Measurements from ENCODE around the gene HEBP1. TPM values are rescaled to one million over a fixed set of nuclear protein-coding genes. Genes with fewer than 3 reads are reported as not detected.

HEBP1 gene
- total RNA-seq, 2 experiments from 2014 or later, result 11.9 to 12.5 TPM

DNA sequence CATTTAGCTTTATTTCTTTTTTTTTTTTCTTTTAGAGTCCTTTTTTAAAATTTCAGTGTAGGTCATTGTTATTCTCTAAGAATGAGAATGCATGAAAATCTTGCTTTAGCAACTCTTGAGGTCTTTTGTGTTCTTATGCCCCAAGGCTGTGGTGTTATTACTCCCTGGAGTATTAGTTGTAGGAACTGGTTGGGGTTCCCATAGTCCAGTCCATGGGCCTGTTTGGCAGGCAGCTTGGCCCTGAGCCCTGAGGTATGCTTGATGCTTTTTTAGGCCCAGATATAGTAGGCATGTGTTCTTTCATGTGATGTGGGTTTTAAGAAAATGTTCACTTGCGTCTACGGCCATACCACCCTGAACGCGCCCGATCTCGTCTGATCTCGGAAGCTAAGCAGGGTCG, 45.8 kb upstream of the HEBP1 start:
- Histone ChIP-seq H3K4me3 (ENCODE audit: low read length) (no peak overlapping the region), H3K9me3 (ENCODE audit: control insufficient read depth in 1 of 2, insufficient read depth in 1 of 2, low read length in 2 of 2) (no peaks in the 10 kb centered on the region), H3K27ac (ENCODE audit: low read depth in 1 of 2, low read length in 2 of 2) (no peak overlapping the region), H3K4me1 (ENCODE audit: insufficient read depth, low read length) (peaks cover 10% of the 10 kb centered on the region), H3K36me3 (ENCODE audit: insufficient read depth, low read length) (no peaks in the 10 kb centered on the region), H3K27me3 (ENCODE audit: control insufficient read depth in 1 of 2, insufficient read depth in 2 of 2, low read length in 2 of 2) (no peaks in the 10 kb centered on the region)
- Mint-ChIP-seq H3K9me3 (no peaks in the 10 kb centered on the region), H3K27ac (no peak overlapping the region), H3K4me3 (peak overlapping the region; percentile 92), H3K27me3 (no peaks in the 10 kb centered on the region), H3K4me1 (ENCODE audit: low read depth) (peaks cover 14% of the 10 kb centered on the region), H3K36me3 (ENCODE audit: low read depth) (no peaks in the 10 kb centered on the region)
- ATAC-seq (ENCODE audit: poor library complexity), result no peak
- ChIA-PET POLR2A (interaction anchor here (0.5 kb wide), 1 partner anchor 23 kb away, joined by 3 read pairs; no protein-coding TSS in a partner anchor), CTCF (interaction anchor here (1.6 to 1.7 kb wide), 2 partner anchors 11 to 13 kb away, joined by 3 read pairs; no protein-coding TSS in a partner anchor)
- DNase-seq, result no peak
- intact Hi-C loops (cut with DNase I, micrococcal nuclease), result no loop called here
- TF ChIP-seq, protein P1, sequence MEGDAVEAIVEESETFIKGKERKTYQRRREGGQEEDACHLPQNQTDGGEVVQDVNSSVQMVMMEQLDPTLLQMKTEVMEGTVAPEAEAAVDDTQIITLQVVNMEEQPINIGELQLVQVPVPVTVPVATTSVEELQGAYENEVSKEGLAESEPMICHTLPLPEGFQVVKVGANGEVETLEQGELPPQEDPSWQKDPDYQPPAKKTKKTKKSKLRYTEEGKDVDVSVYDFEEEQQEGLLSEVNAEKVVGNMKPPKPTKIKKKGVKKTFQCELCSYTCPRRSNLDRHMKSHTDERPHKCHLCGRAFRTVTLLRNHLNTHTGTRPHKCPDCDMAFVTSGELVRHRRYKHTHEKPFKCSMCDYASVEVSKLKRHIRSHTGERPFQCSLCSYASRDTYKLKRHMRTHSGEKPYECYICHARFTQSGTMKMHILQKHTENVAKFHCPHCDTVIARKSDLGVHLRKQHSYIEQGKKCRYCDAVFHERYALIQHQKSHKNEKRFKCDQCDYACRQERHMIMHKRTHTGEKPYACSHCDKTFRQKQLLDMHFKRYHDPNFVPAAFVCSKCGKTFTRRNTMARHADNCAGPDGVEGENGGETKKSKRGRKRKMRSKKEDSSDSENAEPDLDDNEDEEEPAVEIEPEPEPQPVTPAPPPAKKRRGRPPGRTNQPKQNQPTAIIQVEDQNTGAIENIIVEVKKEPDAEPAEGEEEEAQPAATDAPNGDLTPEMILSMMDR (IDR thresholded peaks at IDR 0.05), result no peak

DNA sequence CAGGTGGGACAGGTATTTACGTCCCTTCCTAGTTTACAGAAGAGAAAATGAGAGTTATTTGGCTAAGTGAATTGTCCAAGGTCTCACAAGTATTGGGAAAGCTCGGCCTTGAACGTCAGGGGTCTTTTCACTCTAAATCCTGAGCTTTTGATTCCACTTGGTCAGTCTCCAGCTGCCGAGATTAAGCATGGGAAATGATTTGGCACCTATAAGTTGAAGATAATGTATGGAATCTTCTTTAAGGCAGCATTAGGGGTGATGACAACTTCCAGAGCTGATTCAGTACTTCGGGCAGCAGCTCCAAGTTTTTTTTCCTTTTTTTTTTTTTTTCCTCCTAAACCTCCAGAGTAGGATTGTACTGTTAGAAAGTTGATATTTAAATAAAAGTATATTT, 44.8 kb upstream of the HEBP1 start:
- intact Hi-C loops (cut with DNase I, micrococcal nuclease), result no loop called here
- ChIA-PET POLR2A (interaction anchor here (1.1 to 2.2 kb wide), 3 partner anchors 44 to 258 kb away, joined by 3 to 12 read pairs (median 4); no protein-coding TSS in a partner anchor), CTCF (interaction anchor here (2.2 kb wide), 1 partner anchor 168 kb away, joined by 9 read pairs; no protein-coding TSS in a partner anchor)
- Histone ChIP-seq H3K4me1 (ENCODE audit: insufficient read depth, low read length) (peaks cover 10% of the 10 kb centered on the region), H3K9me3 (ENCODE audit: control insufficient read depth in 1 of 2, insufficient read depth in 1 of 2, low read length in 2 of 2) (no peaks in the 10 kb centered on the region), H3K36me3 (ENCODE audit: insufficient read depth, low read length) (no peaks in the 10 kb centered on the region), H3K4me3 (ENCODE audit: low read length) (peak overlapping the region; percentile 84), H3K27me3 (ENCODE audit: control insufficient read depth in 1 of 2, insufficient read depth in 2 of 2, low read length in 2 of 2) (no peaks in the 10 kb centered on the region), H3K27ac (ENCODE audit: low read depth in 1 of 2, low read length in 2 of 2) (no peak overlapping the region)
- Mint-ChIP-seq H3K27me3 (no peaks in the 10 kb centered on the region), H3K4me3 (peak overlapping the region; percentile 92), H3K4me1 (ENCODE audit: low read depth) (peaks cover 14% of the 10 kb centered on the region), H3K36me3 (ENCODE audit: low read depth) (no peaks in the 10 kb centered on the region), H3K9me3 (no peaks in the 10 kb centered on the region), H3K27ac (no peak overlapping the region)
- DNase-seq (no peak), ATAC-seq (ENCODE audit: poor library complexity) (no peak)
- TF ChIP-seq, protein P1 (IDR thresholded peaks at IDR 0.05), result no peak

DNA sequence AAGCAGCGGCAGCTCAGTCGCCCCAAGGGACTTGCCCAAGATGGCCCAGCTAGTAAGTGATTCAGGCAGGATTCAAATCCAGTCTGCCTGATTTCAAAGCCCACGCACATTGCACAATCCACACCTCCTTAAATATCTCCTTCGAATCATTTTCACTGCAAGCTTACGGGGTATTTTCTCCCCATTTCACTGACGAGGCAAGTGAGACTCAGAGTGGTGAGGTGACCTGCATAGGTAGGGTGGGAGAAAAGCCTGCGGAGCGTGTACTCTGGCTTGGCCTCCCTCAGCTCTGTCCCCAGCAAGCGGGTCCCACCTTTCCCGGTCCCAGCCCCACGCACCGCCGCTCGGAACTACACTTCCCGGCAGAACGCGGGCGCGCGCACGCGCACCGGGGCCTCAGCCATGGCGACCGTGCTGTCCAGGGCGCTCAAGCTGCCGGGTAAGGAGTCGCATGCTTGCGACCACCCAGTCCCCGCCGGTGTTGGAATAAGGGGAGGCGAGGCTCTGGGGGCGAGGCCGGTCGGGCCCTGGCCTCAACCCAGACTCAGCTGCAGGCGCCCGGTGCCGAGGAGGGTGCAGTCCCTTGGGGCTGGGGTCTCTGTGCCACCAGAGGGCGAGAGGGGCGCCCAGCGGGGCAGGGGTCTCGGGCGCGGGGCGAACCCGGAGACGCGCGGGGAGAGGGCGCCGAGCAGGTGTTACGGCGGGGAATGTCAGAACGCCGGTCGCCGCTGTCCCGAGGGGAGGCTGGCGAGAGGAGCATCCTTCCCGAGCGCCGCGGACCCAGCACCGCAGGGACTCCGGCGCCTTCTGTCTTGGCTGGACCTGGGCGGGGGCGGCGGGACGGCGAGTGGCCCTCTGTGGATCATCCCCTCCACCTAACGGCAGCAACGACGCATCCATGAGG, 44.2 kb upstream of the HEBP1 start, which contains the start of gene FAM234B:
TSS of gene FAM234B (plus strand) at position 380 of the 904 bp plus-strand sequence. CDS start at position 403, 23 bp downstream.
- Histone ChIP-seq H3K36me3 (ENCODE audit: insufficient read depth, low read length) (no peaks in the 10 kb centered on the region), H3K4me1 (ENCODE audit: insufficient read depth, low read length) (peaks cover 10% of the 10 kb centered on the region), H3K9me3 (ENCODE audit: control insufficient read depth in 1 of 2, insufficient read depth in 1 of 2, low read length in 2 of 2) (no peaks in the 10 kb centered on the region), H3K27ac (ENCODE audit: low read depth in 1 of 2, low read length in 2 of 2) (no peak within 1 kb of the TSS), H3K4me3 (ENCODE audit: low read length) (peak within 1 kb of the TSS; percentile 84), H3K27me3 (ENCODE audit: control insufficient read depth in 1 of 2, insufficient read depth in 2 of 2, low read length in 2 of 2) (no peaks in the 10 kb centered on the region)
- TF ChIP-seq, protein P1 (IDR thresholded peaks at IDR 0.05), result no peak
- intact Hi-C loops (cut with DNase I, micrococcal nuclease), result no loop called here
- Mint-ChIP-seq H3K4me3 (peak within 1 kb of the TSS; percentile 92), H3K27me3 (no peaks in the 10 kb centered on the region), H3K36me3 (ENCODE audit: low read depth) (no peaks in the 10 kb centered on the region), H3K9me3 (no peaks in the 10 kb centered on the region), H3K4me1 (ENCODE audit: low read depth) (peaks cover 14% of the 10 kb centered on the region), H3K27ac (no peak within 1 kb of the TSS)
- ChIA-PET CTCF (interaction anchor here (2.2 kb wide), 1 partner anchor 168 kb away, joined by 9 read pairs; no protein-coding TSS in a partner anchor), POLR2A (interaction anchor here (0.6 to 2.2 kb wide), 5 partner anchors 26 to 257 kb away, joined by 3 to 12 read pairs (median 3); no protein-coding TSS in a partner anchor)
- ATAC-seq (ENCODE audit: poor library complexity) (peak; percentile 93), DNase-seq (peak; percentile 48 to 83 (median 68))

All from CD4-positive, alpha-beta T cell (primary cell).